HepG2 (cell line): ENCODE measurements around the gene TBC1D26. TPM values are rescaled to one million over a fixed set of nuclear protein-coding genes. Genes with fewer than 3 reads are reported as not detected.
A peak's percentile ranks its signal among the peaks of the same experiment; 100 is the strongest.
"Not testable (repeated sequence)": the region's sequence is repeated elsewhere in the genome, so short reads cannot be mapped to it uniquely, and the experiment has no call there.

ENCODE experiments used
- ATAC-seq: fragments of 200-7000 bp; cut with Tn5 transposase; 3 replicates; pipeline ENCODE4 v1.9.1; 2020; ENCODE audit warnings: mild to moderate bottlenecking, moderate library complexity
- BruUV-seq: library from RNA; stranded (reverse); fragments of 400-500 nt; replicated peaks from 2 replicates; lab custom pipeline; 2021; lab: Mats Ljungman, UMichigan
- CTCF ChIA-PET: fragments of 300-600 bp; formaldehyde crosslinking; extraction: SDS; loops from one replicate; lab custom pipeline; 2021; ENCODE audit warnings: low total read pairs, inconsistent platforms, low intra/inter-chr PET ratio; lab: Yijun Ruan, JAX
- POLR2A ChIA-PET: fragments of 350-600 bp; sonication (Branson Sonifier 250); formaldehyde crosslinking; loops from one replicate; lab custom pipeline; 2020; ENCODE audit warnings: antibody characterized with exemption, inconsistent platforms; lab: Yijun Ruan, JAX
- DNase-seq: peaks from one replicate; pipeline ENCODE4 v3.0.0-alpha.2; 2015; ENCODE audit warnings: low spot score
- FAIRE-seq: peaks from 3 replicates; lab custom pipeline; 2011; peaks lifted over from hg19 to GRCh38; lab: Jason Lieb, UNC
- H2AFZ ChIP-seq: one replicate; pipeline ENCODE4 v1.6.1; 2011; ENCODE audit warnings: low read length, inconsistent platforms
- H3K27ac ChIP-seq: fragments of 300-600 bp; 3 replicates; pipeline ENCODE4 v1.8.0; 2011; ENCODE audit warnings: mixed run types, mild to moderate bottlenecking, mixed read lengths, low read length, inconsistent platforms; ENCODE audit not compliant: insufficient read depth; ENCODE audit errors: extremely low read length
- H3K27me3 ChIP-seq, 2 experiments: fragments of 200-600 bp in 1 of 2; 2 replicates in 1 of 2; 3 replicates in 1 of 2; pipeline versions ENCODE4 v1.6.0 to v1.8.0; 2011; ENCODE audit warnings: low read length in 2 of 2, mild to moderate bottlenecking in 2 of 2, moderate library complexity in 2 of 2, inconsistent platforms in 1 of 2; ENCODE audit not compliant: insufficient read depth in 2 of 2, control insufficient read depth in 1 of 2
- H3K36me3 ChIP-seq, 2 experiments: fragments of 200-600 bp in 1 of 2; replicated peaks in 1 of 2; 2 replicates in 1 of 2; 3 replicates in 1 of 2; pipeline versions ENCODE4 v1.5.1 to v1.8.0; 2011; ENCODE audit warnings: low read length in 2 of 2, inconsistent platforms in 1 of 2; ENCODE audit not compliant: insufficient read depth in 2 of 2, control insufficient read depth in 1 of 2
- H3K4me1 ChIP-seq: 2 replicates; pipeline ENCODE4 v1.5.1; 2012; ENCODE audit warnings: low read length, inconsistent platforms; ENCODE audit not compliant: insufficient read depth
- H3K4me2 ChIP-seq: 2 replicates; pipeline ENCODE4 v1.6.0; 2011; ENCODE audit warnings: low read depth, low read length, inconsistent platforms
- H3K4me3 ChIP-seq, 3 experiments: fragments of 200-600 bp in 1 of 3; sonication (generic), shearing (Covaris generic) in 1 of 3; replicated peaks in 1 of 3; 2 replicates each; pipeline ENCODE4 v1.5.1; 2011 to 2016; ENCODE audit warnings: low read length in 3 of 3, inconsistent platforms in 2 of 3, low read depth in 2 of 3, mild to moderate bottlenecking in 2 of 3, control low read depth in 1 of 3, mixed read lengths in 1 of 3; ENCODE audit not compliant: insufficient read depth in 1 of 3
- H3K79me2 ChIP-seq: one replicate; pipeline ENCODE4 v1.6.1; 2011; ENCODE audit warnings: low read length, inconsistent platforms; ENCODE audit not compliant: insufficient read depth
- H3K9ac ChIP-seq: 2 replicates; pipeline ENCODE4 v1.6.0; 2011; ENCODE audit warnings: mild to moderate bottlenecking, low read depth, low read length, inconsistent platforms; ENCODE audit not compliant: insufficient read depth
- H3K9me3 ChIP-seq: 2 replicates; pipeline ENCODE4 v1.5.1; 2012; ENCODE audit warnings: mild to moderate bottlenecking, low read length
- H4K20me1 ChIP-seq: 2 replicates; pipeline ENCODE4 v1.6.0; 2011; ENCODE audit warnings: inconsistent platforms, mild to moderate bottlenecking, low read length, moderate library complexity; ENCODE audit not compliant: insufficient read depth
- HCFC1 ChIP-seq: fragments of 150-350 bp; IDR thresholded peaks from 2 replicates; pipeline ENCODE4 v1.6.1; 2014; ENCODE audit warnings: low read depth, low read length
- POLR2A ChIP-seq, 2 experiments: IDR thresholded peaks; 2 replicates each; pipeline ENCODE4 v1.6.1; 2011; ENCODE audit warnings: low read depth in 2 of 2, low read length in 2 of 2, mild to moderate bottlenecking in 1 of 2, moderate library complexity in 1 of 2; ENCODE audit not compliant: insufficient read depth in 1 of 2
- POLR2AphosphoS5 ChIP-seq: IDR thresholded peaks from 2 replicates; pipeline ENCODE4 v1.6.1; 2012; ENCODE audit warnings: low read depth, low read length
- SIN3A ChIP-seq: IDR thresholded peaks from 2 replicates; pipeline ENCODE4 v1.6.1; 2011; ENCODE audit warnings: low read depth, mild to moderate bottlenecking, control low read depth, low read length, borderline replicate concordance
- ZNF768 ChIP-seq: sonication (generic); formaldehyde crosslinking; IDR thresholded peaks from 2 replicates; pipeline ENCODE4 v1.4.0; 2020; ENCODE audit warnings: missing genetic modification reagents
- WGBS: methylation state at CpG from one replicate; pipeline ENCODE4 v1.1.6; 2017; ENCODE audit warnings: low lambda C conversion rate; 5-methylcytosine and 5-hydroxymethylcytosine counted together
- in situ Hi-C: cut with HindIII; loops from 2 replicates; pipeline ENCODE4 v1.10.0; 2017; ENCODE audit warnings: low pct_unique_long_range_greater_than_20kb; ENCODE audit not compliant: extremely low pct_ligation_motif_present
- intact Hi-C: fragments of 100-400 bp; cut with micrococcal nuclease; formaldehyde crosslinking; loops from one replicate; pipeline ENCODE4 v1.10.0; 2022; ENCODE audit not compliant: unreplicated experiment
- polyA plus RNA-seq, 8 experiments: library from polyadenylated mRNA; depleted of rRNA in 3 of 8; stranded (reverse) in 7 of 8; unstranded in 1 of 8; fragments of >200 nt; fragmentation: Illumina TruSeq in 4 of 8; extraction: Trizol in 4 of 8; gene quantifications; 2 replicates each; pipeline versions ENCODE4 v1.2.1 to v1.2.3, GENCODE V29; 2011 to 2016; ENCODE audit warnings: low read depth in 4 of 8, missing spikeins in 1 of 8, mixed read lengths in 1 of 8; ENCODE audit not compliant: insufficient read depth in 1 of 8
- total RNA-seq, 5 experiments: library from RNA; depleted of rRNA; stranded (reverse); fragments of >200 nt; fragmentation: Illumina TruSeq; extraction: Trizol; gene quantifications; 2 replicates each; pipeline ENCODE4 v1.2.3, GENCODE V29; 2016; ENCODE audit warnings: low read depth in 1 of 5
- TF ChIP-seq, protein P1 (sequence below), 2 experiments: fragments of 450-650 bp in 1 of 2; sonication (generic) in 1 of 2; formaldehyde crosslinking in 1 of 2; IDR thresholded peaks; 2 replicates each; pipeline versions ENCODE4 v1.6.1 to v1.8.0; 2016 to 2022; ENCODE audit warnings: antibody characterized with exemption in 1 of 2, mild to moderate bottlenecking in 1 of 2, missing genetic modification reagents in 1 of 2

Gene TBC1D26
- total and polyA plus RNA-seq, 2 of the 13 experiments (the other 11 are each of a cell fraction or from before 2014, with no cell fraction given), result 0.33 TPM; not detected in 1

DNA sequence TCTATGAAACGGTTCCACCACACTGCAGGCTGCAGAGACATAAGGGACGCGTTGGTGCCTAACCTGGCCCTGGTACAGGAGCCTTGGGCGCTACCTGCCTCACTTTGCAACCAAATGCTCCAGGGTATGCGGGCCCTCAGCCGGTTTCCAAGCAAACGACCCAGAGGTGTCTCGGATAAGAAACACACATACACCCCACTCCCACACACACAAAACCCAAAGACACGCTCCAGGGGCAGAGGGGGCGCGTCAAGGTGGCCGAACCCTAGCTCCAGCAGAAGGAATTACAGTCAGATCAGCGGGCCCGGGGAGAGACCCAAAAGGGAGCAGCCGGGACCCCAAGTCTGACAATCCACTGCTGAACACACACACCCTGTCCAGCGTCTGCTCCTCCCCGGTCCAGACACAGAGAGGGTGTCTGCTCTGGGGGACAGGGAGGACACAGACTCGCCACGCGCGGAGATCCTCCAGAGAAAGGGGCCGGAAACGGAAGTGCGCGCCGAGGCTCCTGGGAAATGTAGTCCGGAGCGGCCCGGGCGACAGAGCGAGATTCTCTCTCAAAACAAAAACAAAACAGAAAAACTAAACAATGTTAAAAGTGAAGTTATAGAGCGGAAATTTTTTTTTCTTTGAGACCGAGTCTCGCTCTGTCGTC lies 48.1 kb upstream of the TBC1D26 start, which contains the start of gene TRIM16 (continued):
- TF ChIP-seq, protein P1, sequence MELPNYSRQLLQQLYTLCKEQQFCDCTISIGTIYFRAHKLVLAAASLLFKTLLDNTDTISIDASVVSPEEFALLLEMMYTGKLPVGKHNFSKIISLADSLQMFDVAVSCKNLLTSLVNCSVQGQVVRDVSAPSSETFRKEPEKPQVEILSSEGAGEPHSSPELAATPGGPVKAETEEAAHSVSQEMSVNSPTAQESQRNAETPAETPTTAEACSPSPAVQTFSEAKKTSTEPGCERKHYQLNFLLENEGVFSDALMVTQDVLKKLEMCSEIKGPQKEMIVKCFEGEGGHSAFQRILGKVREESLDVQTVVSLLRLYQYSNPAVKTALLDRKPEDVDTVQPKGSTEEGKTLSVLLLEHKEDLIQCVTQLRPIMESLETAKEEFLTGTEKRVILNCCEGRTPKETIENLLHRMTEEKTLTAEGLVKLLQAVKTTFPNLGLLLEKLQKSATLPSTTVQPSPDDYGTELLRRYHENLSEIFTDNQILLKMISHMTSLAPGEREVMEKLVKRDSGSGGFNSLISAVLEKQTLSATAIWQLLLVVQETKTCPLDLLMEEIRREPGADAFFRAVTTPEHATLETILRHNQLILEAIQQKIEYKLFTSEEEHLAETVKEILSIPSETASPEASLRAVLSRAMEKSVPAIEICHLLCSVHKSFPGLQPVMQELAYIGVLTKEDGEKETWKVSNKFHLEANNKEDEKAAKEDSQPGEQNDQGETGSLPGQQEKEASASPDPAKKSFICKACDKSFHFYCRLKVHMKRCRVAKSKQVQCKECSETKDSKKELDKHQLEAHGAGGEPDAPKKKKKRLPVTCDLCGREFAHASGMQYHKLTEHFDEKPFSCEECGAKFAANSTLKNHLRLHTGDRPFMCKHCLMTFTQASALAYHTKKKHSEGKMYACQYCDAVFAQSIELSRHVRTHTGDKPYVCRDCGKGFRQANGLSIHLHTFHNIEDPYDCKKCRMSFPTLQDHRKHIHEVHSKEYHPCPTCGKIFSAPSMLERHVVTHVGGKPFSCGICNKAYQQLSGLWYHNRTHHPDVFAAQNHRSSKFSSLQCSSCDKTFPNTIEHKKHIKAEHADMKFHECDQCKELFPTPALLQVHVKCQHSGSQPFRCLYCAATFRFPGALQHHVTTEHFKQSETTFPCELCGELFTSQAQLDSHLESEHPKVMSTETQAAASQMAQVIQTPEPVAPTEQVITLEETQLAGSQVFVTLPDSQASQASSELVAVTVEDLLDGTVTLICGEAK (IDR thresholded peaks at IDR 0.05), result peak; percentile 35; the same call in 1 of the 2 replicates
- TF ChIP-seq, protein P1 (CRISPR knock-in tag; IDR thresholded peaks at IDR 0.05), result not testable (repeated sequence)
- peak in 1 of 2 experiments; percentile 72; a peak in 2 of 4 replicates for TF ChIP-seq POLR2A (IDR thresholded peaks at IDR 0.05; ENCODE audit: insufficient read depth in 1 of 2, low read depth in 2 of 2, low read length in 2 of 2)
- TF ChIP-seq POLR2AphosphoS5, result peak; percentile 80
- TF ChIP-seq SIN3A, result 0 out of 2 replicates have a peak, but pooled peaks have one; percentile 34
- TF ChIP-seq HCFC1, result peak; percentile 80
- peak; percentile 47; the same call in 1 of the 2 replicates for TF ChIP-seq ZNF768 (CRISPR knock-in tag)

DNA sequence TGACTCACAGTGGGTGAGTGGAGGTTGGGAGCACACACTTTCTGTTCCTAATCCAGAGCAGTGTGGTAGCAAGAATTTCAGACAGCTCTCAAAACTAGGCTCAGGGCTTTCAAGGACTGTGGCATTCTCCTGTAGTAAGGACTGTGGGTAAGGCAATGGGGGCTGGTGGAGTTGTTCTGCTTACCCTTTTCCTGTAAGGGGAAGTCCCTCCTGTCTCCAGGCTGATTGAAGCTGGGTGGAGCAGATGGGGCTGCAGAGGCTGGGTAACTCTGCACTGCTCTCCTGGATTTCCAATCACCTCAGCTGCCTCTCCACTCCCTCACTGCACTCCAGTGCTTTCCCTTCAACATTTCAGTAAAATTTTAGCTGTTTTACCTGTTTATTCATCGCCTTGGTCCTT lies 44.6 kb upstream of the TBC1D26 start:
- ATAC-seq, result 0 out of 3 replicates have a peak, but pooled peaks have one; percentile 14
- Histone ChIP-seq H3K4me1 (peaks cover 20% of the 10 kb centered on the region), H3K4me2 (peak overlapping the region; percentile 47; the same call in 1 of the 2 replicates)
- H2AFZ ChIP-seq, H3K9me3 ChIP-seq, CTCF ChIA-PET, intact Hi-C loops, H3K27ac ChIP-seq, H3K9ac ChIP-seq, H3K27me3 ChIP-seq, FAIRE-seq, H3K36me3 ChIP-seq, H3K79me2 ChIP-seq, H3K4me3 ChIP-seq, in situ Hi-C loops, DNase-seq, BruUV-seq, POLR2A ChIA-PET, H4K20me1 ChIP-seq: not testable (repeated sequence)
- 67% methylated on average over 1 of the region's 1 CpG for WGBS

GRCh38 chr17:15698967-15699366 lies 33.1 kb upstream of the TBC1D26 start:
- H3K79me2 ChIP-seq, in situ Hi-C loops, H3K4me1 ChIP-seq, H4K20me1 ChIP-seq, FAIRE-seq, BruUV-seq, H3K36me3 ChIP-seq, CTCF ChIA-PET, intact Hi-C loops, H3K9me3 ChIP-seq, H3K27me3 ChIP-seq, H3K27ac ChIP-seq, DNase-seq: not testable (repeated sequence)
- Histone ChIP-seq H2AFZ (peak overlapping the region; percentile 63), H3K4me3 (peak overlapping the region; percentile 31 to 73 (median 55)), H3K4me2 (peak overlapping the region; percentile 69), H3K9ac (peak overlapping the region; percentile 52)
- 0% methylated on average over 3 of the region's 3 CpGs for WGBS
- ATAC-seq, result peak; percentile 36
- POLR2A ChIA-PET, result interaction anchor here (1.2 kb wide), 1 partner anchor 300 kb away, joined by 7 read pairs; the partner anchor contains the start of genes TTC19 and ZSWIM7
